Right lobe of liver (tissue), 4 donors: ENCODE data around the gene SNRNP27.

ENCODE experiments used
- CTCF ChIP-seq, 4 donors: fragments of 200-600 bp in 3 of 4; fragments of 450-650 bp in 1 of 4; IDR thresholded peaks; one replicate each; pipeline versions ENCODE4 v1.5.1 to v1.8.0; 2016 to 2022; ENCODE audit warnings: antibody characterized with exemption in 4 of 4, mild to moderate bottlenecking in 2 of 4
- POLR2A ChIP-seq: fragments of 450-650 bp; IDR thresholded peaks from one replicate; pipeline ENCODE4 v1.6.1; 2017; ENCODE audit warnings: antibody characterized with exemption, mild to moderate bottlenecking
- donor health status: DM: no; HTN: no; CAD: no.
- donor health status: DM: no; HTN: no; CAD: no.
- donor health status: DM: no; HTN: yes; CAD: no.

- TF ChIP-seq CTCF (IDR thresholded peaks at IDR 0.05) (no peak), POLR2A (no peak)
These were observed 24.6 kb downstream of the SNRNP27 start for GRCh38 chr2:69918401-69918800.
